Islet precursor cell (in vitro differentiated cells): Measurements from ENCODE around the gene KMT2E.
"Not testable (repeated sequence)": the region's sequence is repeated elsewhere in the genome, so short reads cannot be mapped to it uniquely, and the experiment has no call there.

Source experiments
- DNase-seq: peaks from one replicate; pipeline ENCODE4 v3.0.0-alpha.2; 2018

KMT2E gene

GRCh38 chr7:105013816-105014692 is at the start of gene KMT2E:
Gene KMT2E (plus strand): TSS chr7:105014205. CDS start chr7:105040953, 26,748 bp downstream.
- DNase-seq, result peak; percentile 96

DNA sequence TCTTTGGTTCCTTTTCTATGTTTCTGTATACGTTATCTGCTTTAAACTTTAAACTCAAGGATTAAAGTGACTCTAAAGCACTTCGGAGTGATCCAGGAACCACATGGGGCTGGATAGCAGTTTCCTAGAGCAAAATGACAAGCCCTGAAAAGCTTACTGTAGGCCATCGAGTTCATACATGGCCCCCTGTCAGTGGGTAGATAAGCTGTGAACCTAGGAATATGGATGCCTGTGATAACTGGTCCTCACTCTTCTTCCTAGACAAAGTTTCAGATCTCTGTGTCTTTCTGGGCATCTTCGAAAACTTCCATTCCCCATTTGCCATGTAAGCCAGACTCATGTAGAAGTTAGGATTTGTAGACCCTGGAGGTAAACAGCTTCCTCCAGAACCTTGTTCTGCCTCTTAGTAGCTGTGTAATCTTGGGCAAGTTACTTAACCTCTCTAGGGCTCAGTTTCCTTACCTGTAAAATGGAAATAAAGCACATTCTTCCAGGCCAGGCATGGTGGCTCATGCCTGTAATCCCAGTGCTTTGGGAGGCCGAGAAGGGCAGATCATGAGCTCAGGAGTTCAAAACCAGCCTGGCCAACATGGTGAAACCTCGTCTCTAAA is 49.3 kb upstream of the KMT2E start:
- DNase-seq, result no peak

DNA sequence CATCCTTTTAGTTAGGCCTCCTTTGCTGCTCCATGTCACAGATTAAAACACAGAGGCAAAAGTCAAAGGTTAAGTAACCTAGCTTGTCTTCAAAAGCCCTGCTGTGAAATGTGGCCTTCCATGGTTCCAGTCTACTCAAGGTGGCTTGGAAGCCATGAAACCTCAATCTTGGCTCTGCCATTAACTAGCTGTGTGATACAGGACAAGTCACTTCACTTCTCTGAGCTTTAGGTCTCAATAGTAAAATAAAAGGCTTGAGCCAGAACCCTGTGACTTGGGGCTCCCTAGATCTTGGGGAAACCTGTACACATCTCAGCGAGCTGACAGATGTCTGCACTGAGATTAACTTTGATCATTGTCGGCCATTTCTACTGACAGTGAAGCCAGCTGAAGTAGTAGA is 48.0 kb upstream of the KMT2E start:
- no peak for DNase-seq

DNA sequence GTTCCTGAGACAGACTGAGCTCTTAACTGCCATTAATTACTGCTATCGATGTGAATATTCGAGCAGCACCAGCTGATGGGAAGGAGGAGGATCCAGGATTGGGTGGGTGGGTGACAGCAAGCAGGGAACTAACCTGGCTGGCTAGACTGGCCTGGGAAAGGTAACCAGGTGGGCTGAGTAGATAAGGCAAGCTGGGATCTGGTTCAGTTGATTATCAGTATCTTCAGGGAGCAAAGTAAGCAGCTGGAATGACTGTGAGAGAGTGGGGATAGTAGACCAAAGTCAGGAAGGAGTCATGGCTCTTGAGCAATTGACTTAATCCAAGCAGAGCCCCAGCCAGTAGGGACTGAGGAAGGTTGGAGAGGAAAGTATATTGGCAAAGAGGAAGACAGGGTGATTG is 46.9 kb upstream of the KMT2E start:
- no peak for DNase-seq

GRCh38 chr7:104967595-104967994 is 46.4 kb upstream of the KMT2E start:
- peak; percentile 74 for DNase-seq

DNA sequence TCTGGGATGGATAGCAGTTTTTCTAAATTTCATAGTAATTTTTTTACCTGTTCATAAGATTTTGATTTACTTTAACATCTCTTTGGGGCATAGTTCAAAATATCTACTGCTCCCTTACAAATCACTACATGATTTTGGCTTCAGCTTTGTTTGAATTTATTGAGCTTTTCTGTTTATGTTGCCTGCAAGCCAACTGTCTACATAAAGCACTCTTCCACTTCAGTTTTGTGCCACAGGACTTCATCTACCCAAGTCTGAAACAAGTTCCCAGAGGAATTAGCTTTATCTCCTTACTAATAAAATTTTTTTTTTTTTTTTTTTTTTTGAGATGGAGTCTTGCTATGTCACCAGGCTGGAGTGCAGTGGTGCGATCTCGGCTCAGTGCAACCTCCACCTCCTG is 45.4 kb upstream of the KMT2E start:
- no peak for DNase-seq

- DNase-seq, result no peak
Observed at GRCh38 chr7:104969183-104969582, 44.8 kb upstream of the KMT2E start.

GRCh38 chr7:104971290-104972071 is 42.5 kb upstream of the KMT2E start:
- no peak for DNase-seq

- no peak for DNase-seq
Observed at GRCh38 chr7:104972500-104972899, 41.5 kb upstream of the KMT2E start.

- no peak for DNase-seq
Observed at GRCh38 chr7:104973227-104973626, 40.8 kb upstream of the KMT2E start.

- no peak for DNase-seq
Observed at GRCh38 chr7:104973909-104974415, 40.0 kb upstream of the KMT2E start.

DNA sequence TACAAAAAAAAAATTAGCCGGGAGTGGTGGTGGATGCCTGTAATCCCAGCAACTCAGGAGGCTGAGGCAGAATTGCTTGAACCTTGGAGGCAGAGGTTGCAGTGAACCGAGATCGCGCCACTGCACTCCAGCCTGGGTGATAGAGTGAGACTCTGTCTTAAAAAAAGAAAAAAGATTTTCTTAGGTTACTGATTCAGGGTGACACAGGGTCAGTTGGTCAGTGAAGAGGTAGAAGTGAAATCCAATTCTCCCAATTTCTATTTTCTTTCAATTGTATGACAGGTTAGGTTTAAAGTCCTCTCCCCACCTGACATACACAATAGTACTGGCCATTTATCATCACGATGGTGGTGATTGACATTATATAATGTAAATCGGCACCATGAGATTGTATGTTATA is 38.5 kb upstream of the KMT2E start:
- not testable (repeated sequence) for DNase-seq

DNA sequence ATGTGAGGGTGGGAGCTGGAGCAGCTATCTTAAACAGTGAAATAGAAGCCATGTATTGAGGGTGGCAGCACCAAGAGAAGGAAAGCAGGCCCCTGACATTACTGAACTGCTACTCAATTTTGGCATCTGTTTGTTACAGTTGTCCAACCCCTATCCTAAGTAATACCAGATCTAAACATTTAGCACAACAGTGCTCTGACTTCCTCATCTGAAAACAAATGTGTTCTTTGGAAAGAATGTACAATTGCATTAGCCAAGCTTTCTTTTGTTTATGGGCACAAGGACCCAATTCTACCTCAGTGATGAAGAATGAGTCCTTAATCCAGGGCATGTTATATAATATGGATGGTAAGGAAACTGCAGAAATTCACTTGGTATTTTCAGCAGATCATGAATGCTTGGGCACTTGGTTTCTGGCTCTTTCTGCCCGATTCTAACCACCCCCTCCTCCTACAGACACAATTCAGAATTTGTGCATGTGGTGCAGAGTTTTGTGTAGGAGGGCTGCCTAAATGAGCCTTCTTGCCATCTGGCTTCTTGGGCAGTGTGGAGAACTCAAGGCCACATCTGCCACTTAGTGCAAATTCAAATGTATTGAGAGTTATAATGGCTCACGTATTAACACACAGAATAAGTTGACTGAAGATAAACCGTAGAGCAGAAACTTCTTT is 36.9 kb upstream of the KMT2E start:
- no peak for DNase-seq

GRCh38 chr7:104978460-104978859 is 35.5 kb upstream of the KMT2E start:
- no peak for DNase-seq

GRCh38 chr7:104979167-104979841 is 34.7 kb upstream of the KMT2E start:
- DNase-seq, result peak; percentile 83

DNA sequence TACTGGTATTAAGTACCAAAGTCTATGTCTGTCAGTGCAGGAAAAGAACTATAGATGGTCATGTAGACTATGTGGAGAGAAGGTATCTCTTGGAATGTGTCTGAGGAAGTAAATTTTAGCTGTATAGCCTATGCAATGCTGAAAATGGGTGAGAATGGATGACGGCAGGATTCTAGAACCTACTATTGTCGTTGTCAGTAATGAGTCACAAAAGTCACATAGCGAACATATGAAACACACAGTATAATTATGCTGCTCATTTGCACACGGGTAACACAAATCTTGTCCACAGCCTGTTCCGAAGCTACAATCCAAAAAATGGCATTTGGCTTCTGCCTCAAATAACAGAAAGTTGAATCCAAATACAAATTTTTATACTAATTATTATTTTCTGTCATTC is 33.6 kb upstream of the KMT2E start:
- DNase-seq, result no peak

DNA sequence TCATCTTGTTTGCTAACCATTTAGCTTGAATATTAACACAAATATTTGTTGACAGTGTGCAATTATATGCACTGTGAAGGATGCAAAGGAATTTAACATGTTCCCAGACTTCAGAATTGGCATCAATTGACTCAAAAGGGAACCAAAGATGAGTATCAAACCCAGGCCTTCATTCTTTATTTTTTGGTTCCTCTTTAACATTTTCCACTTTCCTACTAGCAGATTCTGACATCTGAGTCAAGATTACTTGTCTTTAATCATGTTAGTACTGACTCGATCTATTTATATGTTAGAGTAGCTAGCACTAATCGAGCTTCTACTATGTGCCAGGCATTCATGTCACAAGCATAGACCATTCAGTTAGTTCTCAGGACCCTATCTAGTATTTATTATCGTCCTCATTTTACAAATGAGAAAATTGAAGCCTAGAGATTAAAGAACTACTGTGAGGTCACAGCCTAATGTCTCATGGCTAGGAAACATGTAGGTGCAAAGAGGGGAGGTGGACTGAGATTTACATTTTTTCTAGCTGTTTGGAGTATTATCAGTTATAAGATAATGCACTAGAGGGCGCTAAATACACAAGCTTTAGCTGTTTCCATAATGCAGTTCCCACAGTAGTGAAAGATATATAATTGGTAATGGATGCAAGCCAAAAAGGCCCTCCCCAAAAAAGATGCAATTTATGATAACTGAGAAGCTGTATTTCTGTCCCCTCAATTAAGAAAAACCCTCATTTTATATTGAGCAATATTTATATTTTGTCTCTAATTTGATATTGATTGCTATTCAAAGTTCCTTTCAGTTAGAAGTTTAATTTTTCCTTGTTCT is 32.9 kb upstream of the KMT2E start:
- DNase-seq, result no peak

- DNase-seq, result no peak
Observed at GRCh38 chr7:104981672-104982037, 32.4 kb upstream of the KMT2E start.

GRCh38 chr7:104982308-104983075 is 31.5 kb upstream of the KMT2E start:
- peak; percentile 63 for DNase-seq

- no peak for DNase-seq
Observed at GRCh38 chr7:104983076-104983577, 30.9 kb upstream of the KMT2E start.
